Vagina (tissue), 2 donors: Measurements from ENCODE around the gene STIMATE.

Experiments
- POLR2AphosphoS5 ChIP-seq, 2 donors: sonication (generic); formaldehyde crosslinking; IDR thresholded peaks; one replicate each; pipeline ENCODE4 v1.9.0; 2017; ENCODE audit warnings: antibody characterized with exemption in 2 of 2, mild to moderate bottlenecking in 2 of 2, low read depth in 1 of 2; ENCODE audit not compliant: insufficient read depth in 1 of 2
- TF ChIP-seq, protein P1 (sequence below), 3 experiments: fragments of 450-650 bp in 2 of 3; fragments of 200-600 bp in 1 of 3; sonication (generic) in 1 of 3; IDR thresholded peaks; one replicate each; pipeline ENCODE4 v1.5.1; 2017 to 2019; ENCODE audit warnings: antibody characterized with exemption in 3 of 3, mild to moderate bottlenecking in 2 of 3, moderate library complexity in 2 of 3

- TF ChIP-seq, protein P1, sequence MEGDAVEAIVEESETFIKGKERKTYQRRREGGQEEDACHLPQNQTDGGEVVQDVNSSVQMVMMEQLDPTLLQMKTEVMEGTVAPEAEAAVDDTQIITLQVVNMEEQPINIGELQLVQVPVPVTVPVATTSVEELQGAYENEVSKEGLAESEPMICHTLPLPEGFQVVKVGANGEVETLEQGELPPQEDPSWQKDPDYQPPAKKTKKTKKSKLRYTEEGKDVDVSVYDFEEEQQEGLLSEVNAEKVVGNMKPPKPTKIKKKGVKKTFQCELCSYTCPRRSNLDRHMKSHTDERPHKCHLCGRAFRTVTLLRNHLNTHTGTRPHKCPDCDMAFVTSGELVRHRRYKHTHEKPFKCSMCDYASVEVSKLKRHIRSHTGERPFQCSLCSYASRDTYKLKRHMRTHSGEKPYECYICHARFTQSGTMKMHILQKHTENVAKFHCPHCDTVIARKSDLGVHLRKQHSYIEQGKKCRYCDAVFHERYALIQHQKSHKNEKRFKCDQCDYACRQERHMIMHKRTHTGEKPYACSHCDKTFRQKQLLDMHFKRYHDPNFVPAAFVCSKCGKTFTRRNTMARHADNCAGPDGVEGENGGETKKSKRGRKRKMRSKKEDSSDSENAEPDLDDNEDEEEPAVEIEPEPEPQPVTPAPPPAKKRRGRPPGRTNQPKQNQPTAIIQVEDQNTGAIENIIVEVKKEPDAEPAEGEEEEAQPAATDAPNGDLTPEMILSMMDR (IDR thresholded peaks at IDR 0.05) = no peak
- no peak for TF ChIP-seq POLR2AphosphoS5 (IDR thresholded peaks at IDR 0.05; ENCODE audit: insufficient read depth in 1 of 2, low read depth in 1 of 2)
Observed at GRCh38 chr3:52839892-52840545, 57.3 kb downstream of the STIMATE start.
